PC-9 (cell line): Measurements from ENCODE around the gene ANO4. TPM values are rescaled to one million over a fixed set of nuclear protein-coding genes. Genes with fewer than 3 reads are reported as not detected.

Source experiments
- BruUV-seq: library from RNA; stranded (reverse); fragments of 400-500 nt; replicated peaks from 2 replicates; lab custom pipeline; 2021; lab: Mats Ljungman, UMichigan
- CTCF ChIA-PET: fragments of 300-600 bp; sonication (Branson Sonifier 250); formaldehyde crosslinking; loops from one replicate; lab custom pipeline; 2022; ENCODE audit warnings: antibody characterized with exemption; lab: Charles Lee
- POLR2A ChIA-PET: fragments of 300-600 bp; sonication (Branson Sonifier 250); formaldehyde crosslinking; loops from one replicate; lab custom pipeline; 2022; ENCODE audit warnings: antibody characterized with exemption; ENCODE audit not compliant: unreplicated experiment; lab: Charles Lee
- DNase-seq, 2 experiments: peaks; one replicate each; pipeline versions ENCODE4 v3.0.0 to v3.0.0-alpha.2; 2015 to 2022; ENCODE audit warnings: mixed read lengths in 1 of 2
- H2AFZ ChIP-seq: fragments of 200-600 bp; sonication (generic); 2 replicates; pipeline ENCODE4 v1.8.1; 2017; ENCODE audit warnings: antibody characterized with exemption
- H3F3A ChIP-seq: fragments of 200-600 bp; sonication (generic); 2 replicates; pipeline ENCODE4 v1.8.1; 2017; ENCODE audit warnings: antibody characterized with exemption, mild to moderate bottlenecking, low read depth; ENCODE audit not compliant: insufficient read depth
- H3K27ac ChIP-seq: fragments of 200-600 bp; sonication (generic); 2 replicates; pipeline ENCODE4 v1.6.1; 2016; ENCODE audit warnings: mixed run types
- H3K27me3 ChIP-seq: fragments of 200-600 bp; sonication (generic); 2 replicates; pipeline ENCODE4 v1.6.1; 2016; ENCODE audit warnings: low read depth, mixed run types; ENCODE audit not compliant: insufficient read depth
- H3K36me3 ChIP-seq: fragments of 200-600 bp; sonication (generic); 2 replicates; pipeline ENCODE4 v1.6.1; 2016; ENCODE audit warnings: low read depth, mixed run types
- H3K4me1 ChIP-seq: fragments of 200-600 bp; sonication (generic); replicated peaks from 2 replicates; pipeline ENCODE4 v1.6.1; 2016; ENCODE audit warnings: mixed run types; ENCODE audit not compliant: insufficient read depth
- H3K4me2 ChIP-seq: fragments of 200-600 bp; sonication (generic); 2 replicates; pipeline ENCODE4 v1.6.1; 2017; ENCODE audit warnings: mixed run types
- H3K4me3 ChIP-seq: fragments of 200-600 bp; sonication (generic); 2 replicates; pipeline ENCODE4 v1.6.1; 2016; ENCODE audit warnings: mixed run types
- H3K79me2 ChIP-seq: fragments of 200-600 bp; sonication (generic); 2 replicates; pipeline ENCODE4 v1.6.1; 2017; ENCODE audit warnings: low read depth, mixed run types
- H3K9me2 ChIP-seq: fragments of 200-600 bp; sonication (generic); 2 replicates; pipeline ENCODE4 v1.8.1; 2017; ENCODE audit warnings: mild to moderate bottlenecking; ENCODE audit not compliant: insufficient read depth
- H3K9me3 ChIP-seq: fragments of 200-600 bp; sonication (generic); 2 replicates; pipeline ENCODE4 v1.8.1; 2016; ENCODE audit warnings: low read depth; ENCODE audit not compliant: insufficient read depth
- H4K20me1 ChIP-seq: fragments of 200-600 bp; sonication (generic); 2 replicates; pipeline ENCODE4 v1.8.1; 2017; ENCODE audit not compliant: insufficient read depth
- CTCF ChIP-seq: fragments of 200-600 bp; sonication (generic); conservative IDR thresholded peaks from 2 replicates; pipeline ENCODE4 v1.6.1; 2017; ENCODE audit warnings: mixed run types, antibody characterized with exemption, mild to moderate bottlenecking, moderate library complexity
- EZH2 ChIP-seq: fragments of 200-600 bp; sonication (generic); IDR thresholded peaks from 2 replicates; pipeline ENCODE4 v1.8.0; 2017; ENCODE audit warnings: antibody characterized with exemption, low read depth
- intact Hi-C: fragments of 100-400 bp; cut with micrococcal nuclease; formaldehyde crosslinking; loops from one replicate; pipeline ENCODE4 v1.10.0; 2022; ENCODE audit not compliant: unreplicated experiment
- total RNA-seq: library from RNA; stranded (reverse); gene quantifications from 2 replicates; pipeline ENCODE4 v1.2.3, GENCODE V29; 2021

ANO4 gene
- total RNA-seq, 1 experiment from 2014 or later: not detected

- no peak overlapping the region for H2AFZ ChIP-seq
- H3F3A ChIP-seq: no peaks in the 10 kb centered on the region
- ChIA-PET POLR2A (no interaction called here), CTCF (no interaction called here)
- no TSS peak for BruUV-seq
- no peak overlapping the region for H3K4me2 ChIP-seq
- peaks cover 11% of the 10 kb centered on the region for H3K4me1 ChIP-seq
- intact Hi-C loops: no loop called here
- H3K9me3 ChIP-seq: no peaks in the 10 kb centered on the region
- H3K36me3 ChIP-seq: no peaks in the 10 kb centered on the region
- no peaks in the 10 kb centered on the region for H4K20me1 ChIP-seq
- no peak overlapping the region for H3K27ac ChIP-seq
- no peak for TF ChIP-seq CTCF
- TF ChIP-seq EZH2: no peak
- H3K9me2 ChIP-seq: no peaks in the 10 kb centered on the region
- no peaks in the 10 kb centered on the region for H3K27me3 ChIP-seq
- no peak for DNase-seq
- H3K4me3 ChIP-seq: no peak overlapping the region
- no peaks in the 10 kb centered on the region for H3K79me2 ChIP-seq
These were observed 247.6 kb downstream of the ANO4 start for GRCh38 chr12:101042211-101042610.

GRCh38 chr12:101044512-101045059, 250.0 kb downstream of the ANO4 start:
- no peak for DNase-seq
- POLR2A ChIA-PET: no interaction called here

GRCh38 chr12:101045486-101046464, 251.2 kb downstream of the ANO4 start:
- POLR2A ChIA-PET: no interaction called here
- Histone ChIP-seq H4K20me1 (no peaks in the 10 kb centered on the region), H3K9me2 (no peaks in the 10 kb centered on the region), H3K36me3 (no peaks in the 10 kb centered on the region), H3K9me3 (no peaks in the 10 kb centered on the region), H3K79me2 (no peaks in the 10 kb centered on the region), H2AFZ (no peak overlapping the region), H3K27ac (no peak overlapping the region), H3K4me2 (no peak overlapping the region), H3F3A (no peaks in the 10 kb centered on the region), H3K27me3 (no peaks in the 10 kb centered on the region), H3K4me1 (peaks cover 7% of the 10 kb centered on the region), H3K4me3 (no peak overlapping the region)
- CTCF ChIA-PET: no interaction called here
- no TSS peak for BruUV-seq
- intact Hi-C loops: no loop called here
- DNase-seq: no peak
- TF ChIP-seq CTCF (no peak), EZH2 (no peak)

More at GRCh38 chr12:101044512-101045059, 250.0 kb downstream of the ANO4 start:
- no peaks in the 10 kb centered on the region for H3K36me3 ChIP-seq
- no peaks in the 10 kb centered on the region for H3F3A ChIP-seq
- H3K79me2 ChIP-seq: no peaks in the 10 kb centered on the region
- intact Hi-C loops: no loop called here
- no peak overlapping the region for H2AFZ ChIP-seq
- peaks cover 11% of the 10 kb centered on the region for H3K4me1 ChIP-seq
- no peaks in the 10 kb centered on the region for H3K27me3 ChIP-seq
- H3K9me3 ChIP-seq: no peaks in the 10 kb centered on the region
- H3K9me2 ChIP-seq: no peaks in the 10 kb centered on the region
- TF ChIP-seq EZH2 (no peak), CTCF (no peak)
- H3K27ac ChIP-seq: no peak overlapping the region
- no TSS peak for BruUV-seq
- H3K4me2 ChIP-seq: no peak overlapping the region
- no peaks in the 10 kb centered on the region for H4K20me1 ChIP-seq
- H3K4me3 ChIP-seq: no peak overlapping the region
- CTCF ChIA-PET: no interaction called here
